Urinary bladder (tissue), 4 donors: Measurements from ENCODE around the gene BEND7. TPM values are rescaled to one million over a fixed set of nuclear protein-coding genes. Genes with fewer than 3 reads are reported as not detected.

Source experiments
- DNase-seq: peaks from one replicate; pipeline ENCODE4 v3.0.0-alpha.2; 2015; ENCODE audit errors: extremely low spot score
- H3K27ac ChIP-seq: one replicate; pipeline ENCODE4 v1.5.1; 2013; ENCODE audit warnings: low read depth, mild to moderate bottlenecking, moderate library complexity
- H3K36me3 ChIP-seq: one replicate; pipeline ENCODE4 v1.6.1; 2013; ENCODE audit warnings: mild to moderate bottlenecking, moderate library complexity; ENCODE audit not compliant: insufficient read depth
- H3K4me1 ChIP-seq: one replicate; pipeline ENCODE4 v1.6.1; 2013; ENCODE audit warnings: mild to moderate bottlenecking, moderate library complexity; ENCODE audit not compliant: insufficient read depth
- H3K4me3 ChIP-seq: one replicate; pipeline ENCODE4 v1.5.1; 2013; ENCODE audit warnings: low read depth, low read length
- WGBS: extraction: QIAGEN DNeasy Blood & Tissue Kit; methylation state at CpG from one replicate; pipeline ENCODE4 v1.1.7; 2013; 5-methylcytosine and 5-hydroxymethylcytosine counted together
- polyA plus RNA-seq: library from polyadenylated mRNA; stranded (reverse); fragments of 200-250 nt; gene quantifications from one replicate; pipeline ENCODE4 v1.2.3, GENCODE V29; 2013
- small RNA-seq: library from RNA; depleted of rRNA; stranded (forward); fragments of <200 nt; gene quantifications from one replicate; pipeline ENCODE3, GENCODE V24; 2014
- total RNA-seq: library from RNA; depleted of rRNA; stranded (reverse); fragments of >200 nt; gene quantifications from one replicate; pipeline ENCODE4 v1.2.3, GENCODE V29; 2014
- donor health status: healthy with polysubstance abuse.
- donor health status: healthy.

The BEND7 gene
- total and polyA plus RNA-seq, 2 donors, result 8.0 to 8.8 TPM

DNA sequence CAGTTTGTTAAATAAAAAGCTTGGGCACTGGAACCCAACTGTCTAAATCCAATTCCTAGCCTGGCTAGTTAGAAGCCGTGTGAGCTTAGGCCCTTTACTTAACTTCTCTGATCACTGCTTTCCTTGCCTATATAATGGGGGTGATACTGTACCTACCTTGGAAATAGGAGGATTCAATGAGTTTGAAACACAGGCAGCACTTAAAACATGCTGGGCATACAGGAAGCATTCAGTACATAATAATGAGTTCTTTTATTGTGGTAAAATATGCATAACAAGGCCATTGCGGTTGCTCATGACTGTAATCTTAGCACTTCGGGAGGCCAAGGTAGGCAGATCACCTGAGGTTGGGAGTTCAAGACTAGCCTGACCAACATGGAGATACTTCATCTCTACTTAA, 133.3 kb downstream of the BEND7 start:
- Histone ChIP-seq H3K4me3 (no peak overlapping the region), H3K27ac (no peak overlapping the region), H3K36me3 (no peaks in the 10 kb centered on the region), H3K4me1 (no peaks in the 10 kb centered on the region)
- WGBS, result 90% methylated on average over 3 of the region's 3 CpGs
- no peak for DNase-seq

DNA sequence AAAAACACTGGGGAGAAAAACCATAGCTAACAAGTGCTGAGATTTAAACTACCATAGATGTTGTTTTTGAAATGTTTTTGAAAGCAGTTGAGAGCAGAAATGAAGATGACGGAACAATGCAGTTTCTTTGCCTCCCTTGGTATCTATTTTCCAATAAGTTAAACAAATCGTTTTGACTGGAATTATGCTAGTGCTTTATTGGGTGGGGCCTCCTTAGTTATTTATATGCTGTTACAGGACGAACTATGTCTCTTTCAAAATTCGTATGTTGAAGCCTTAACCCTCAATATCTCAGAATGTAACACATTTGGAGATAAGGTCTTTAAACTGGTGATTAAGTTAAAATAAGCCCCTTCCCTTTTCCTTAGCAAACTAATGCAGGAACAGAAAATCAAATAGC, 135.2 kb downstream of the BEND7 start:
- H3K36me3 ChIP-seq, result no peaks in the 10 kb centered on the region
- no peaks in the 10 kb centered on the region for H3K4me1 ChIP-seq
- no peak overlapping the region for H3K27ac ChIP-seq
- H3K4me3 ChIP-seq, result no peak overlapping the region
- 38% methylated on average over 4 of the region's 4 CpGs for WGBS
- DNase-seq, result no peak

DNA sequence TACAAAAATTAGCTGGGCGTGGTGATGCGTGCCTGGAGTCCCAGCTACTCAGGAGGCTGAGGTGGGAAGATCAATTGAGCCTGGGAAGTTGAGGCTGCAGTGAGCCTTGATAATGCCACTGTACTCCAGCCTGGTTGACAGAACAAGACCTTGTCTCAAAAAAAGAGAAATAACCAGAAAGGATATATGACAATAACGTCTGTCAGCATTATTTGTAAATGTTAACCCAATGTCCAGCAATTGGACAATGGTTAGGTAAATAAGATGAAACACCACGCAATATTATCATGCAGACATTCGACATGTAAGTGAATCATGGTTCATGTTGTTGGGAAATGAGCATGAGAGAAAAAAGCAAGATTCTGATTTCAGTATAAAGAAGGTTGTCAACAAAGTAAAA, 136.1 kb downstream of the BEND7 start:
- Histone ChIP-seq H3K27ac (no peak overlapping the region), H3K4me1 (no peaks in the 10 kb centered on the region), H3K4me3 (no peak overlapping the region), H3K36me3 (no peaks in the 10 kb centered on the region)
- DNase-seq, result no peak
- 89% methylated on average over 5 of the region's 5 CpGs for WGBS

Small RNA genes lying within 50 kb of the gene (small RNA-seq; reads per million reads assigned to genes)
- not detected for gene RF00019

Other genes starting within 250 kb of the BEND7 start
- gene PHYH, start 228.9 kb downstream of the BEND7 start, total RNA-seq, result 20.8 TPM
- 38.3 TPM for gene PHYH, start 228.9 kb downstream of the BEND7 start, polyA plus RNA-seq
- 52.4 TPM for gene SEPHS1, start 180.7 kb downstream of the BEND7 start, total RNA-seq
- gene SEPHS1, start 180.7 kb downstream of the BEND7 start, polyA plus RNA-seq, result 39.9 TPM
- 44.4 TPM for gene PRPF18, start 58.0 kb upstream of the BEND7 start, total RNA-seq
- 17.4 TPM for gene PRPF18, start 58.0 kb upstream of the BEND7 start, polyA plus RNA-seq